CD4-positive, alpha-beta T cell treated with Interferon alpha-2 for 1 hour (primary cell): Measurements from ENCODE around the gene CDC14B.
"Not testable (repeated sequence)": the region's sequence is repeated elsewhere in the genome, so short reads cannot be mapped to it uniquely, and the experiment has no call there.

ENCODE experiments used
- DNase-seq, 2 donors: peaks; one replicate each; pipeline ENCODE4 v3.0.0-alpha.2; 2020 to 2022

The CDC14B gene

DNA sequence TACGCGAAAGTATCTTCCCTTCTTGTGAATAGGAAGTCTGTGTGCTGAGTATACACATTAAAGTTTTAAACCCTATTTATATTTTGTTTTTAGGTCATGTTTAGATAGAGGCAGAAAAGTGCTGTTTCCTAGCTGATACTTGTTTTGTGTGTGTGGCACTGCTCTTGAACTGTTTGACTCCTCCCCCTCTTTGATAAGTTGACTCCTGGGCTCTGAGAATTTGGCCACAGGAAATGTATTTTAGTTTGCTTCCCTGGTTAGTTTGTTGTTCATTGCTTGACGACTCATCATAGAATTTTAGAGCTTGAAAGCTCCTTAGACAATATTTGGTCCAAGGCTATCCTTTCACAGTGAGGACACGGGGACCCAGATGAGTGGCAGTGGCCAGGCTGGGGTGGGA lies 2.0 kb upstream of the CDC14B start:
- no peak for DNase-seq

- DNase-seq: no peak
Observed at GRCh38 chr9:96620832-96621269, 1.2 kb upstream of the CDC14B start.

- no peak for DNase-seq
Observed at GRCh38 chr9:96620181-96620514, 505 bp upstream of the CDC14B start.

DNA sequence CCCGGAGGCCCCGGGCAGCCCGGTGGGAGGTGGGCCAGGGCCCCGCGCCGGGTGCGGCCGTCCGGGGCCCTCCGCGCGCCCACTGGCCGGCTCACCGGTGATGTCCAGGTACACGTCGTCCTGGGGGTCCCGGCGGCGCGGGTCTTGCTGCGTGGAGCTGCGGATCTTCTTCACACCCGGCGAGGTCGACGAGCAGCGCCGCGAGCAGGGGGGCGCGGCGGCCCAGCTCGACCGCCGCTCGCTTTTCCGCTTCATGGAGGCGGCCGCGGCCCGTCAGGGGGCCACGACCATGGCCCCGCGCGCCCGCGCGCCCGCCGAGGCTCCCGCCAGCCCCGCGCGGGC lies 548 bp downstream of the CDC14B start:
- no peak for DNase-seq

- DNase-seq: peak in 1 of 2 donors; percentile 8
Observed at GRCh38 chr9:96618209-96619123, 1.2 kb downstream of the CDC14B start.

- DNase-seq: no peak
Observed at GRCh38 chr9:96617439-96618185, 2.0 kb downstream of the CDC14B start.

- no peak for DNase-seq
Observed at GRCh38 chr9:96616817-96617438, 2.7 kb downstream of the CDC14B start.

- no peak for DNase-seq
Observed at GRCh38 chr9:96615411-96615810, 4.2 kb downstream of the CDC14B start.

- DNase-seq: not testable (repeated sequence)
Observed at GRCh38 chr9:96614664-96615063, 5.0 kb downstream of the CDC14B start.

DNA sequence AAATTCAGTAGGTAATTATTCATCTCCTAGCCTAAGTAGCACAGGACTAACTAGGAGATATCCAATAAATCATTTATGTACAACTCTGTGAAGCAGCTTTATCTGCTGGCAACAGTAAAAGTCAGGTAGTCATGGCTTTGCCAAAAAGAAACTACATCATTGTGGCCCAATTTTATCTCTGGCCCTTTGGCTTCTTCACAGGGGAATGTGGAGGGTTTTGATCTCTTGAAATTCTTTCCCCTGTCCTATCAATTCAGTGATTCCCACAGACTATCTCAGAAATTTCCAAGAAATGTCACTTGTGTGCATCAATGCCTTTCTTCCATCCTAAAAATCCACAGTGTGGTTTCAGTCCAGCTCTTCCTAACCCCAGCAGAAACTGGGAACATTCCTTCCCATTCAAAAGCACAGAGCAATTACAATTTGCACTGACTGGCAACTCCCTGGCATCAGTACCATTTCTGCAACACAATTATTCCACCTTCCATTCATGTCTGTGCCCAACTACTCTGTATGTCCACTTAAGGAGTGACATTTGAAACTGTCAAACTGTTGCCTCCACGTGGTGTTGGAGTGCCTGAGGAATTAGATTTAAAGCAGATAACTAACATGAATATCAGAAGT lies 6.6 kb downstream of the CDC14B start:
- DNase-seq: no peak

- no peak for DNase-seq
Observed at GRCh38 chr9:96612105-96612965, 7.3 kb downstream of the CDC14B start.

DNA sequence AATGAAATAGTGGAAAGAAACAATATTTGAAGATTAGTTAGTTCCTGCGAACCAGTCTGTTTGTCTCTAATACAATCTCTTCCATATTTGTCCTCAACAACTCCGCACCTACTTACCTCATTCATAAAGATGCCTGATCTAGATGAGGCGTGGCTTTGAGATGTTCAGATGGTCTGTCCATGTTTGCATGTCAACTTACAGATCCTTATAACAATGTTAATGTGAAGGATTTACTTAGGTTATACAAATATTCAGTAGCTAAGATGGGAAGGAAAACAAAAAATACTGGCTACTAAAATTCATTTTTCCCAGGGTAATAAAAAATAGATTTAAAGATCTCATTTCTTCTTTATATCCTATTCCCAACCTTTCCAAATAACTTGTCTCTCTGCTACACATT lies 8.3 kb downstream of the CDC14B start:
- no peak for DNase-seq

- no peak for DNase-seq
Observed at GRCh38 chr9:96609732-96610131, 9.9 kb downstream of the CDC14B start.

DNA sequence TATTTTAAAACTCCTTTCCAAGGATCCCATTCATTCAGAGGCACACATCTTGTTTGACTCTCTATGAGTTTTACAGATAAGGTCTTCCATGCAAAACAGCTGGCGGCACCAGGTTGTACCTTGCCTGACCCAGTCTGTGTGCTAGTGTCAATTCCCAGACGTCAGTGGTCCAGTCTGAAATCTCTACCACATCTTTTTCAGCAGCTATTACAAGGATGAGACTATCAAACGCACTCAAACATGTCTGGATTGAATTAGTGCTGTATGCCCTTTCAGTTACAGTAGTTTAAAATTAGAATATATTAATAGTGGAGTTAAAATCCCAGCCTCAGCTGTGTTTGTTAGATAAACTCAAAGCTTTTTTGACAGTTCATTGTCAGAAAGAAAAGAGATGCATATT lies 11.7 kb downstream of the CDC14B start:
- DNase-seq: no peak

DNA sequence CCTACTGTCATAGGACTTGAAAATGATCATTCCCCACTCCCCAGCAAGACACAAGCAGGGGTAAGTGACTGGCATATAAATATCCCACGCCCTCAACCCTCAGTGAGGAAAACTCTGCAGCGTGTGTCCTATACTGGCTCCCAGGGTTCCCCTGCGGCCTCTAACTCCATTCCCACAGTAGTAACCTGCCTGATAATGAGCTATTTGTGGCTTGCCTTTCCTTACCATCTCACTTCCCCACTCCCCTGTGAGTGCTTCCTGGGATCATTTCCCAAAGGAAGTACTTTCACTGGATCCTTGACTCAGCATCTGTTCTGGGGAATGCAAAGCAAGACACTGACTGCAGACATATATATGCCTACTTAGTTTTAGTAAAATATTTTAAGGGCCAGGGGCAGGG lies 14.3 kb downstream of the CDC14B start:
- no peak for DNase-seq

GRCh38 chr9:96604004-96604319 lies 15.7 kb downstream of the CDC14B start:
- no peak for DNase-seq

GRCh38 chr9:96603305-96604003 lies 16.2 kb downstream of the CDC14B start:
- no peak for DNase-seq

- DNase-seq: no peak
Observed at GRCh38 chr9:96599298-96599697, 20.3 kb downstream of the CDC14B start.

DNA sequence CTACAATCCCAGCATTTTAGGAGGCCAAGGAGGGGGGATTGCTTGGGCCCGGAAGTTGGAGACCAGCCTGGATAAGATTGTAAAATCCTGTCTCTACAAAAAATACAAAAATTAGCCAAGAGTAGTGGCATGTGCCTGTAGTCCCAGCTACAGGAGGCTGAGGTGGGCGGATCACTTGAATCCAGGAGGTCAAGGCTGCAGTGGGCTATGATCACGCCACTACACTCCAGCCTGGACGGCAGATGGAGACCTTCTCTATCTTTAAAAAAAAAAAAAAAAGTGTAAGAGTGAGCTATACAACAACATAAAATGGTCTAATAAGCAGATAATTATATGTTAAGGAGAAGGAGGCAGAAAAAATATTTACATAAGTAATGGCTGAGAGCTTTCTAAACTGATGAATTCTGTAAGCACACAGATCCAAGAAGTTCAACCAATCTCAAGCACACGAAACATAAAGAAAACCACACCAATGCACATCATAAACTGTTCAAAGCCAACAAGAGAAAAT lies 23.0 kb downstream of the CDC14B start:
- no peak for DNase-seq

DNA sequence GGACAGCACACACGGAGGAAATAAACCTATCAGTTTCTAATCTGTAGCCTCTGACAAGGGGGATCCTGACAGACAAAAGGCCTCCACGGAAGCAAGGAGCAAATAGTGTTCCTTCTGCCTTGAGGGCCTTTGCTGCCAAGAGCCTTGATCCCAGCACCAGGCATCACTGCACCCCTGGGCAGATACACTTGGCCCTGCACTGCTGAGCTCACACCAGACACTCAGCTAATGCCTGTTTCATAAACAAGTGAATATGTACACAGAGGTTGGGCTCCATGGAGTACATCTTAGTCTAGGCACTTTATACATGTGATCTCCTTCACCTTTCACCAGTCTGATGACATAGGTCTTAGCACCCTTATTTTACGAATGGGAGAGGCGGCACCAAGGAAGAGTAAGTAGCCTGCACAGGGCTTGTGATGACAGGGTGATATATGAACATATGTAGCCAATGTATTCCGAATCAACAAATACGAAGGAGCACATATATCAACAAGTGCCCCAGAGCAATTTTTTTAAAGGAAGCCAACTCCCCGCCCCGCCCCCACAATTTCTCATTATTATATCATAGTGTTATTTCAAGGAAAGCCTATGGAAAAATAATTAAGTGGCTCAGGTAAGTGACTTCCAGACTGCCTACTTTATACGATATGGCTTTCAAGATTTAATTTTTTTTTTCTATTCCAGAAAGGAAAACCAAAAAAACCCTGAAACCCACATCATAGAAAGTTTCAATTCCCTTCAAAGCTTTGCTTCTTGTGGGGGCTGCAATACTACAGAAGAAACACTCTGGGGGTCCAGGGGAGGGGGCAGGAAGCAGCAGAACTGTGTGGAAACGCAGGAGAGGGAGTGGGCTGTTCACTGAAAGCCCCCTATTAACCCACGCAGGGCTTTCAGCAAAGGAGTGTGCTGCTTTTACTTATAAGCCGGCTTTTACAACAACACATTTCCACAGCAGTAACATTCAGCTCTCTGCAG lies 32.0 kb downstream of the CDC14B start:
- no peak for DNase-seq
